ENCODE results near the gene LBP.

- TF ChIP-seq REST (IDR thresholded peaks at IDR 0.05; ENCODE audit: insufficient read depth in 1 of 2, low read depth in 2 of 2, low read length in 2 of 2) (no peak), SIN3A (IDR thresholded peaks at IDR 0.05; ENCODE audit: borderline replicate concordance, insufficient read depth, low read length) (no peak)
Observed at GRCh38 chr20:38321959-38322598, 24.2 kb upstream of the LBP start.

Data from PFSK-1 (cell line).